ENCODE data around the gene UBQLN2. TPM values are rescaled to one million over a fixed set of nuclear protein-coding genes. Genes with fewer than 3 reads are reported as not detected.

The UBQLN2 gene
- total and polyA plus RNA-seq, 2 of the 8 experiments (the other 6 are each of a cell fraction or from before 2014, with no cell fraction given): 21.0 to 35.3 TPM

GRCh38 chrX:56554870-56555269 lies 8.6 kb upstream of the UBQLN2 start:
- Histone ChIP-seq H3K14ac (ENCODE audit: insufficient read length) (no peak overlapping the region), H3K23ac (ENCODE audit: insufficient read length) (no peak overlapping the region), H3K56ac (replicated peaks; ENCODE audit: insufficient read length, low read depth, low read length) (no peak overlapping the region), H3K9me3 (ENCODE audit: insufficient read depth in 2 of 2, low read depth in 1 of 2, low read length in 1 of 2) (no peaks in the 10 kb centered on the region), H3K79me1 (ENCODE audit: low read depth, low read length) (no peaks in the 10 kb centered on the region), H4K5ac (ENCODE audit: insufficient read length, low read depth, low read length) (no peak overlapping the region), H3K27ac (ENCODE audit: low read depth, low read length) (no peak overlapping the region), H4K8ac (ENCODE audit: extremely low read depth, insufficient read depth, low read length) (no peak overlapping the region), H2AFZ (ENCODE audit: low read length) (no peak overlapping the region), H3K4ac (replicated peaks; ENCODE audit: insufficient read length, low read depth, low read length) (no peak overlapping the region), H2BK12ac (ENCODE audit: low read depth, low read length) (no peak overlapping the region), H3K4me3 (ENCODE audit: extremely low read depth in 1 of 4, insufficient read depth in 2 of 4, low read depth in 3 of 4, low read length in 4 of 4) (no peak overlapping the region), H3K4me2 (ENCODE audit: insufficient read depth in 1 of 2, low read depth in 2 of 2, low read length in 2 of 2) (no peak overlapping the region), H2BK15ac (ENCODE audit: low read length) (no peak overlapping the region), H4K20me1 (replicated peaks in 1 of 2; ENCODE audit: control insufficient read depth in 1 of 2, insufficient read depth in 2 of 2, low read length in 2 of 2) (no peaks in the 10 kb centered on the region), H3K9ac (replicated peaks in 1 of 4; ENCODE audit: extremely low read depth in 1 of 4, low read depth in 3 of 4, low read length in 3 of 4) (no peak overlapping the region), H3K23me2 (ENCODE audit: low read depth, low read length) (no peaks in the 10 kb centered on the region), H3K27me3 (replicated peaks in 1 of 4; ENCODE audit: control insufficient read depth in 3 of 4, extremely low read depth in 1 of 4, insufficient read depth in 3 of 4, low read length in 3 of 4) (no peaks in the 10 kb centered on the region), H2AK5ac (ENCODE audit: low read depth, low read length) (no peak overlapping the region), H2BK120ac (replicated peaks; ENCODE audit: low read depth, low read length) (no peak overlapping the region), H3K18ac (ENCODE audit: extremely low read depth, low read length) (no peak overlapping the region), H2BK5ac (ENCODE audit: low read depth, low read length) (no peak overlapping the region), H3K4me1 (replicated peaks in 1 of 4; ENCODE audit: control insufficient read depth in 3 of 4, insufficient read depth in 4 of 4, low read length in 3 of 4) (no peaks in the 10 kb centered on the region), H3K36me3 (ENCODE audit: control insufficient read depth in 2 of 4, insufficient read depth in 4 of 4, low read length in 3 of 4) (no peaks in the 10 kb centered on the region), H2BK20ac (ENCODE audit: low read length) (no peak overlapping the region), H4K91ac (replicated peaks; ENCODE audit: insufficient read length, low read length) (no peak overlapping the region), H3K79me2 (ENCODE audit: control insufficient read depth in 1 of 2, insufficient read depth in 2 of 2, low read length in 2 of 2) (no peaks in the 10 kb centered on the region)
- ChIA-PET POLR2A (ENCODE audit: partially characterized antibody) (no interaction called here), CTCF (ENCODE audit: partially characterized antibody) (interaction anchor here (0.6 kb wide), 1 partner anchor 24 kb away, joined by 3 read pairs; no protein-coding TSS in a partner anchor)
- FAIRE-seq (no peak), DNase-seq (ENCODE audit: low read depth in 1 of 2, low spot score in 2 of 2) (no peak)
- WGBS, 2 experiments (ENCODE audit: extremely low coverage in 1 of 2, insufficient coverage in 1 of 2, insufficient read length in 1 of 2, insufficient replicate concordance in 2 of 2, low coverage in 1 of 2, low lambda C conversion rate in 2 of 2, missing lambda C conversion rate in 1 of 2): 90% methylated on average over 4 of the region's 4 CpGs; no CpG with 5 or more reads in 1 of the 2 experiments
- TF ChIP-seq CEBPB (IDR thresholded peaks at IDR 0.05; ENCODE audit: low read depth, low read length) (no peak), JUN (IDR thresholded peaks at IDR 0.05; ENCODE audit: low read depth, low read length) (no peak), RBBP5 (IDR thresholded peaks at IDR 0.05; ENCODE audit: borderline replicate concordance, low read depth, low read length) (no peak), CREB1 (IDR thresholded peaks at IDR 0.05) (no peak), SIX5 (IDR thresholded peaks at IDR 0.05; ENCODE audit: low read depth, low read length) (no peak), BACH1 (IDR thresholded peaks at IDR 0.05; ENCODE audit: low read length) (no peak), ATF2 (IDR thresholded peaks at IDR 0.05; ENCODE audit: low read length) (no peak), TBP (IDR thresholded peaks at IDR 0.05; ENCODE audit: low read depth, low read length) (no peak), CTBP2 (IDR thresholded peaks at IDR 0.05; ENCODE audit: borderline replicate concordance, insufficient read depth, insufficient read length, low read length) (no peak), USF2 (IDR thresholded peaks at IDR 0.05; ENCODE audit: low read length) (no peak), SAP30 (IDR thresholded peaks at IDR 0.05; ENCODE audit: insufficient read depth, insufficient replicate concordance, low read length) (no peak), CHD2 (IDR thresholded peaks at IDR 0.05; ENCODE audit: low read length) (no peak)

Data from H1 (cell line).